Measurements from ENCODE around the gene KIF18B.

The KIF18B gene

GRCh38 chr17:44933824-44934744 lies 13.5 kb downstream of the KIF18B start:
- DNase-seq: no peak

GRCh38 chr17:44932787-44933097 lies 14.8 kb downstream of the KIF18B start:
- DNase-seq: no peak

- no peak for DNase-seq
Observed at GRCh38 chr17:44932096-44932786, 15.3 kb downstream of the KIF18B start.

- DNase-seq: no peak
Observed at GRCh38 chr17:44931376-44931775, 16.2 kb downstream of the KIF18B start.

GRCh38 chr17:44930667-44931066 lies 16.9 kb downstream of the KIF18B start:
- DNase-seq: no peak

GRCh38 chr17:44928950-44929720 lies 18.4 kb downstream of the KIF18B start:
- DNase-seq: no peak

- no peak for DNase-seq
Observed at GRCh38 chr17:44928136-44928535, 19.4 kb downstream of the KIF18B start.

GRCh38 chr17:44927696-44928095 lies 19.9 kb downstream of the KIF18B start:
- no peak for DNase-seq

GRCh38 chr17:44926821-44927525 lies 20.6 kb downstream of the KIF18B start:
- DNase-seq: no peak

- DNase-seq: no peak
Observed at GRCh38 chr17:44925731-44926697, 21.6 kb downstream of the KIF18B start.

GRCh38 chr17:44924107-44924544 lies 23.4 kb downstream of the KIF18B start:
- DNase-seq: no peak

GRCh38 chr17:44922746-44923470 lies 24.7 kb downstream of the KIF18B start:
- no peak for DNase-seq

- no peak for DNase-seq
Observed at GRCh38 chr17:44922136-44922535, 25.4 kb downstream of the KIF18B start.

- no peak for DNase-seq
Observed at GRCh38 chr17:44921122-44921882, 26.3 kb downstream of the KIF18B start.

GRCh38 chr17:44920565-44920940 lies 27.0 kb downstream of the KIF18B start:
- no peak for DNase-seq

- DNase-seq: peak; percentile 57
Observed at GRCh38 chr17:44919885-44920564, 27.5 kb downstream of the KIF18B start.

- DNase-seq: no peak
Observed at GRCh38 chr17:44919411-44919810, 28.2 kb downstream of the KIF18B start.

GRCh38 chr17:44918006-44918405 lies 29.6 kb downstream of the KIF18B start:
- DNase-seq: no peak

- DNase-seq: no peak
Observed at GRCh38 chr17:44917456-44917855, 30.1 kb downstream of the KIF18B start.
